ENCODE data around the gene ZNF555.
"Not testable (repeated sequence)": the region's sequence is repeated elsewhere in the genome, so short reads cannot be mapped to it uniquely, and the experiment has no call there.

Gene ZNF555

GRCh38 chr19:2816641-2817040, 24.6 kb upstream of the ZNF555 start:
- no peak overlapping the region for H3K4me3 ChIP-seq (replicated peaks in 1 of 2; ENCODE audit: low read depth in 2 of 2, low read length in 2 of 2)

DNA sequence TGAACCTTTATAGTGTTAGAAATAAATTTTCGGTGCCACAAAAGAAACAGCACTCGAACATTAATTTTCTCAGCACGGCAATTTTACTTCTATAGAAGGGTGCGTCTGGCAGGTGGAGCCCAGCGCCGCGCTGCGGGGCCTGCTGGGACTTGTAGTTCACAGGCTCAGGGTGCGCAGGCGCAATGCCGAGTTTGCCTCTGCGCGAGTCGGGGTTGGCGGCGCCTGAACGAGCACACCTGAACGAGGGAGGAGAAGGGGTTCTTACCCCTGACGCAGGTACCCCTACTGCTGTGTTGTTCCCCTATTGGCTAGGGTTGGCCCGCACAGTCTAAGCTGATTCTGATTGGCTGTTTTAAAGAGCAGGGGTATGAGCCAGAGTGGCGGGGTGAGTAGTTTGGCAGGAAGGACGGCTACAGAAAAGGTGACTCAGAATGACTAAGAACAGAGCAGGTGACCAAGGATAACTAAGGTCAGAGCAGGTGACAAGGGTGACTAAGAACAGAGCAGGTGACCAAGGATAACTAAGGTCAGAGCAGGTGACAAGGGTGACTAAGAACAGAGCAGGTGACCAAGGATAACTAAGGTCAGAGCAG, 23.9 kb upstream of the ZNF555 start:
- DNase-seq (ENCODE audit: low read depth in 2 of 2) = peak in 1 of 2 donors; percentile 25

More at GRCh38 chr19:2816641-2817040, 24.6 kb upstream of the ZNF555 start:
- no peak for DNase-seq (ENCODE audit: low read depth in 2 of 2)
- TF ChIP-seq CTCF (IDR thresholded peaks at IDR 0.05; ENCODE audit: low read depth, low read length) = no peak

DNA sequence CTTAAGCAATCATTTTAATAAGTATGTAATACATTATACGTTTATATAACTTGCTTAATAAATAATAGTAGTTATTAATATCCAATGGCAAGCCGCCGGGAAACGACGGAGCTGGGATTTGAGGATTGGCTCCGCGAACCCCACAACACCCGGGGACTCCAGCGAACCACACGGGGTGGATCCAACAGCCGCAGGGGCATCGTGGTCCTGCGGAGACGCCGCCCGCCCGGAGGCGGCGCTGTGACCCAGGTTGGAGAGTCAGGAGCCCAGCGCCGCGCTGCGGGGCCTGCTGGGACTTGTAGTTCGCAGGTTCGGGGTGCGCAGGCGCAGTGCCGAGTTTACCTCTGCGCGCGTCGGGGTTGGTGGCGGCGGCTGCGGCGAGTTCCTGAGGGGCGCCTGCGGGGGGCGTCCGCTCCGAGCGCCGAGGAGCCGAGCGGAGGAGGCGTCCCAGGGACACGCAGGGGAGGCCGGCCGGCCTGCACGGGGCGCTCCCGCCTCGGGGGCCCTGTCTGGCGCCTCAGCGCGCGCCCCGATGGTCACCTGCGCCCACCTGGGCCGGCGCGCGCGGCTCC, 21.6 kb upstream of the ZNF555 start, which contains the start of gene ZNF554:
ZNF554 (plus strand) TSS at position 329 of the 572 bp plus-strand sequence; CDS start at position 533, 204 bp downstream.
- DNase-seq (ENCODE audit: low read depth in 2 of 2) = peak; percentile 96 to 98
- peak; percentile 96 for TF ChIP-seq CTCF (IDR thresholded peaks at IDR 0.05; ENCODE audit: low read depth, low read length)
- H3K4me3 ChIP-seq (replicated peaks in 1 of 2; ENCODE audit: low read depth in 2 of 2, low read length in 2 of 2) = peak within 1 kb of the TSS; percentile 75 to 90

More for the DNA sequence above, 23.9 kb upstream of the ZNF555 start:
- H3K4me3 ChIP-seq (replicated peaks in 1 of 2; ENCODE audit: low read depth in 2 of 2, low read length in 2 of 2) = not testable (repeated sequence)

DNA sequence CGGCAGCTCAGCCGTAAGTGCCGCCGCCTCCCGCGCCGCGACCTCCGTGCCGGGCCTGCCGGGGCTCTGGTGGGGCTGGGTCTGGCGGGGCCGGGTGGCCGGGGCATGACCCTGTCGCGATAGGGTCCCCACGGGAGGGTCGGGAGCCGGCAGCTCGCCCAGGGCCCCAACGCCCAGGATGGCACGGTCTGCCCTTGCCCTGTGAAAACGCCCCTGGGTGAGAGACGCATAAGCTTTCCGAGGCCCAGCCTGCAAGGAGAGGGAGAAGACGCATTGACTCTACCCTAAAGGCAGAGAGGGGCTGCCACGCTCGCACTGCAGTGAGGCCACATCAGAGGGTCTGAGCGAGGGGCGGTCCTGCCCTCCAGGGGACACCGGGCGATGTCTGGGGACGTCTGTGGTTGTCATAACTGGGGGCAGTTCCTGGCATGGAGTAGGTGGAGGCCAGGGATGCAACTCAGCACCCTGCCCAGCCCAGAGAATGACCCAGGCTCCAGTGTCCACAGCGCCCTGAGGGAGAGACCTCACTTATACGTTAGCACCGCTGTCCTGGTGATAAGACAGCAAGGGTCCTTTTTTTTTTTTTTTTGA, 21.1 kb upstream of the ZNF555 start:
- H3K4me3 ChIP-seq (replicated peaks in 1 of 2; ENCODE audit: low read depth in 2 of 2, low read length in 2 of 2) = peak overlapping the region; percentile 75 to 90
- TF ChIP-seq CTCF (IDR thresholded peaks at IDR 0.05; ENCODE audit: low read depth, low read length) = no peak
- no peak for DNase-seq (ENCODE audit: low read depth in 2 of 2)

- TF ChIP-seq CTCF (IDR thresholded peaks at IDR 0.05; ENCODE audit: low read depth, low read length) = no peak
- no peak for DNase-seq (ENCODE audit: low read depth in 2 of 2)
- no peak overlapping the region for H3K4me3 ChIP-seq (replicated peaks in 1 of 2; ENCODE audit: low read depth in 2 of 2, low read length in 2 of 2)
Measured at GRCh38 chr19:2822846-2823245, 18.4 kb upstream of the ZNF555 start.

- no peak for DNase-seq (ENCODE audit: low read depth in 2 of 2)
- no peak for TF ChIP-seq CTCF (IDR thresholded peaks at IDR 0.05; ENCODE audit: low read depth, low read length)
- H3K4me3 ChIP-seq (replicated peaks in 1 of 2; ENCODE audit: low read depth in 2 of 2, low read length in 2 of 2) = no peak overlapping the region
Measured at GRCh38 chr19:2823646-2824045, 17.6 kb upstream of the ZNF555 start.

- DNase-seq (ENCODE audit: low read depth in 2 of 2) = no peak
- no peak for TF ChIP-seq CTCF (IDR thresholded peaks at IDR 0.05; ENCODE audit: low read depth, low read length)
- H3K4me3 ChIP-seq (replicated peaks in 1 of 2; ENCODE audit: low read depth in 2 of 2, low read length in 2 of 2) = no peak overlapping the region
Measured at GRCh38 chr19:2824129-2824528, 17.1 kb upstream of the ZNF555 start.
